Measurements from ENCODE around the gene TSEN34. TPM values are rescaled to one million over a fixed set of nuclear protein-coding genes. Genes with fewer than 3 reads are reported as not detected.
"Not testable (repeated sequence)": the region's sequence is repeated elsewhere in the genome, so short reads cannot be mapped to it uniquely, and the experiment has no call there.

The TSEN34 gene
- total and polyA plus RNA-seq, 3 donors from 2014 or later = 73.1 to 177 (median 162) TPM

- no peak for DNase-seq
- no peak for TF ChIP-seq POLR2A (IDR thresholded peaks at IDR 0.05)
- no peak for TF ChIP-seq CTCF (IDR thresholded peaks at IDR 0.05)
- Histone ChIP-seq H3K27me3 (no peaks in the 10 kb centered on the region), H3K4me1 (no peaks in the 10 kb centered on the region), H3K4me3 (no peak overlapping the region), H3K9me3 (no peaks in the 10 kb centered on the region), H3K36me3 (ENCODE audit: low read depth, missing control alignments) (no peaks in the 10 kb centered on the region), H3K27ac (no peak overlapping the region)
- 80 to 89% methylated on average over 8 to 9 of the region's 9 CpGs for WGBS, 2 donors
- intact Hi-C loops (cut with DNase I; ENCODE audit: low total_unique reads) = no loop called here
Observed at GRCh38 chr19:54216869-54217268, 25.8 kb downstream of the TSEN34 start.

- WGBS, 2 donors = 69 to 70% methylated on average over 11 to 17 of the region's 20 CpGs
- H3K36me3 ChIP-seq (ENCODE audit: low read depth, missing control alignments); intact Hi-C loops (cut with DNase I; ENCODE audit: low total_unique reads); DNase-seq; H3K27me3 ChIP-seq; H3K9me3 ChIP-seq; H3K27ac ChIP-seq; H3K4me1 ChIP-seq; H3K4me3 ChIP-seq: not testable (repeated sequence)
Observed at GRCh38 chr19:54217517-54218247, 26.6 kb downstream of the TSEN34 start.

- DNase-seq = no peak
- no peaks in the 10 kb centered on the region for H3K36me3 ChIP-seq (ENCODE audit: low read depth, missing control alignments)
- intact Hi-C loops (cut with DNase I; ENCODE audit: low total_unique reads) = no loop called here
Observed at GRCh38 chr19:54218259-54218658, 27.2 kb downstream of the TSEN34 start.

DNA sequence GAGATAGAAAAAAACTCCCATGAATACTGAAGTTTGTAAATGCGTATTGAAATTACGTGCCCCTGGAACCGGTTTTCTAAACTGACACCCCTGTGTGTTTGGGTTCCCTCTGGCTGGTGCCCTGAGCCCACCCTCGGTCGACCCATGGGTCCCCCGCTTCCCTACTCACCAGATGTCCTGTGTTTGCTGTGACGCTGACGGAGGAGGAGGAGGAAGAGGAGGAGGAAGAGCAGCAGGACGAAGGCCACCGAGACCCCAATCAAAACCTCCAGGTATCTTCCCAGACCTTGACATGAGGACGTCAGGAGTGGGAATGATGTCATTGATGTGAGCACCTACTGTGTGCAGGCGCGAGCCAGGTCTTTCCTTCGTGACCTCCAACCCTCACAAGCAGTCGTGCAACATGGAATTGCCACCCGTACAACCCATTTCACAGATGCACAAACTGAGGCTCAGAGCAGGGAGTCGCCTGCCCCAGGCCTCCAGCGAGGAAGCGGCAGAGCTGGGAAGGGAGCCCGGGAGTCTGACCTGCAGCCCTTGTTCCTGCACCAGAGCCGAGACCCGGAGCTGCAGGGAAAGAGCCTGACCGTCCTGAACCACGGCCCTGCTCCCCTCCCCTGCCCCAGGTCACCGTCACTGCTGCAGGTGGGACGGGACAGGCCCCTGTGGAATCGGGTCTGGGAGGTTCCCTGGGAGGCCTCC, 28.0 kb downstream of the TSEN34 start:
- no peak overlapping the region for H3K27ac ChIP-seq
- no peaks in the 10 kb centered on the region for H3K36me3 ChIP-seq (ENCODE audit: low read depth, missing control alignments)
- H3K9me3 ChIP-seq = no peaks in the 10 kb centered on the region
- 80 to 87% methylated on average over 14 to 27 of the region's 27 CpGs for WGBS, 2 donors
- TF ChIP-seq CTCF (IDR thresholded peaks at IDR 0.05) (no peak), POLR2A (IDR thresholded peaks at IDR 0.05) (no peak)
- H3K27me3 ChIP-seq = no peaks in the 10 kb centered on the region
- intact Hi-C loops (cut with DNase I; ENCODE audit: low total_unique reads) = no loop called here
- no peak for DNase-seq
- H3K4me3 ChIP-seq = no peak overlapping the region
- no peaks in the 10 kb centered on the region for H3K4me1 ChIP-seq

More at GRCh38 chr19:54218259-54218658, 27.2 kb downstream of the TSEN34 start:
- Histone ChIP-seq H3K4me1 (no peaks in the 10 kb centered on the region), H3K4me3 (no peak overlapping the region), H3K27me3 (no peaks in the 10 kb centered on the region), H3K9me3 (no peaks in the 10 kb centered on the region), H3K27ac (no peak overlapping the region)
- 61 to 68% methylated on average over 6 to 8 of the region's 8 CpGs for WGBS, 2 donors
- TF ChIP-seq POLR2A (IDR thresholded peaks at IDR 0.05) (no peak), CTCF (IDR thresholded peaks at IDR 0.05) (no peak)

GRCh38 chr19:54219702-54220101, 28.6 kb downstream of the TSEN34 start:
- H3K27me3 ChIP-seq; intact Hi-C loops (cut with DNase I; ENCODE audit: low total_unique reads); H3K27ac ChIP-seq; H3K4me3 ChIP-seq; H3K36me3 ChIP-seq (ENCODE audit: low read depth, missing control alignments); H3K9me3 ChIP-seq; DNase-seq; H3K4me1 ChIP-seq: not testable (repeated sequence)
- WGBS, 2 donors = 70% methylated on average over 4 of the region's 5 CpGs; no CpG with 5 or more reads in 1 of the 2 donors

DNA sequence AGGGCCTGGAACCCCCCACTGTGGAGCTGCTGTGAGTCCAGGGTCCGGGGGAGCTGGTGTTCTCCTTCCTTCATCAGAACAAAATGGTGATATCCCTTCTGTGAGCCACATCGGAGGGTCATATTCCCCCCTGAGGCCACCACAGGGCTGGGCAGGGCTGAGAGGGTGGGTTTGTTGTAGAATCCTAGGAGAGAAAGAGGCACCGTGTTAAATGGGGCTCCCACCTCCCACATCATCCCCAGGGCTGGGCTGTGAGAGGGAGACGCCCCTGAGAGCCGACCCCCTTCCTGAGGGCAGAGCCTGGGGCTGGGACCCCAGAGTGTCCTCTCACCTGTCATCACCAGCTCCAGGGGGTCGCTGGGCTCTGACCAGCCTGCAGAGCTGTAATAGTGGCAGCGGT, 30.8 kb downstream of the TSEN34 start:
- H3K9me3 ChIP-seq; H3K27ac ChIP-seq; DNase-seq; H3K27me3 ChIP-seq; H3K4me3 ChIP-seq; H3K36me3 ChIP-seq (ENCODE audit: low read depth, missing control alignments); intact Hi-C loops (cut with DNase I; ENCODE audit: low total_unique reads); H3K4me1 ChIP-seq: not testable (repeated sequence)
- 82 to 84% methylated on average over 5 to 6 of the region's 7 CpGs for WGBS, 2 donors

DNA sequence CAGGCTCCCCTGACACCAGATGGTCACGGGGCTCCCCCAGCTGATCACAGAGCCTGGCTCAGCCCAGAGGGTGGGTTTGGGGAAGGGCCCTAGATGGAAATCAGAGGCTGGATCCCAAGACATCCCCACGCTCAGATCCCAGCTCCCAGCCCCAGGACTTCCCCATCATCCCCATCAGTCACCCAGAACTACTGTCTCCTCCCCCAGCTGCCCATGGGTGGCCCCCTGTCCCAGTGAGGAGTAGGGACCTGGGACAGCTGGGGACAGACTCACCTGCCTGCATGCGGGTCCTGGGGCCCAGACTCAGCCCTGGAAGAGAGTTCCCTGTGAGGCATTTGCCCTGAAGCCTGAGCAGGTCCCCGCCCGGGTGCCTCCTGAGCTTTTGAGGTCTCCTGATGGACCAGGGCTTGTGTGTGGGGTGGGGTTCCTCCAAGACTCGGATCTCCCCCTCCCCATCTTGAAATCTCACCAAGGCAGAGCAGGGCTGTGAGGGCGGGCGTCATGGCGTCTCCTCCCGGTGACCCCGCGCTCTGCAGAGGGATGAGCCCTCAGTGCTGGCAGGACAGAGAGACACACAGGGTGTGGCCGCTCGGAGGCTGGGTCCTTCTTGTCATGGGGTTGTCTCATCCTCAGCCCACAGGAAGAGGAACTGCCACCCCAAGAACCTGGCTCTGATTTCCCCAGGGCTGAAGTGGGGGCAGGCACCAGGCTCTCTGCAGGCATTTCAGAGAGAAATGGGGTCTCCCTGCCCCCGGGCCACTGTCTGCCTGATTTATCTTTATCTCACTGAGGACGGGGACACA, 31.6 kb downstream of the TSEN34 start, which contains the start of gene LILRB3:
TSS of gene LILRB3 (minus strand) at position 534 of the 803 bp plus-strand sequence. CDS start at position 503, 31 bp downstream.
- H3K4me3 ChIP-seq; DNase-seq; H3K27me3 ChIP-seq; H3K4me1 ChIP-seq; intact Hi-C loops (cut with DNase I; ENCODE audit: low total_unique reads); H3K27ac ChIP-seq; H3K9me3 ChIP-seq; H3K36me3 ChIP-seq (ENCODE audit: low read depth, missing control alignments): not testable (repeated sequence)
- WGBS, 2 donors = 64 to 72% methylated on average over 11 to 16 of the region's 16 CpGs

DNA sequence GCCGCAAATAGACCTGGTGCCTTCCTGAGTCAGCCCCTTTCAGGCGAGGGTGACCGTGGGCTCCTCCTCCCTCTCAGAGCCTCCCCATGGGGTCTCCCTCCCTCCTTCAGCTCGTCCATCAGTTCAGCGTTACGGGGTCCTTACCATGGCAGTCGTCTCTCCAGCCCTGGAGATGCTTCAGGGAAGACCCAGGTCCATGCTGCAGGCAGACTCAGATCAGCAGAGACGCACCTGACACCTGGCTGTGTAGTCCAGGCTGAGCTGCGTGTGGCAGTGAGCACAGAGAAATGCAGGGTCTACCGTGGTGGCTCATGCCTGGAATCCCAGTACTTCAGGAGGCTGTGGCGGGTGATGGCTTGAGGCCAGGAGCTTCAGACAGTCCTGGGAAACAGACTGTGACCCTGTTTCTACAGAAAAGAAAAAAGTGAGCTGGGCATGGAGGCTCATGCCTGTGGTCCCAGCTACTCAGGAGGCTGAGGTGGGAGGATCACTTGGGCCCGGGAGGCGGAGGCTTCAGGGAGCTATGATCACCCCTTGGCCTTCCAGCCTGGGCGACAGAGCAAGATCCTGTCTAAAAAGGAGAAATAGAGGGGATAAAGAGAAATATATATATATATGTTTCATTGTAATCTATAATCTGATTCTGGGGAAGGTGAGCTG, 32.3 kb downstream of the TSEN34 start:
- intact Hi-C loops (cut with DNase I; ENCODE audit: low total_unique reads) = not testable (repeated sequence)

More for the DNA sequence above, 32.3 kb downstream of the TSEN34 start:
- DNase-seq; H3K27me3 ChIP-seq; H3K9me3 ChIP-seq; H3K27ac ChIP-seq; H3K4me3 ChIP-seq; H3K4me1 ChIP-seq; H3K36me3 ChIP-seq (ENCODE audit: low read depth, missing control alignments): not testable (repeated sequence)
- WGBS, 2 donors = 56 to 57% methylated on average over 8 to 14 of the region's 14 CpGs
